Measurements from ENCODE around the gene VWA2.

DNA sequence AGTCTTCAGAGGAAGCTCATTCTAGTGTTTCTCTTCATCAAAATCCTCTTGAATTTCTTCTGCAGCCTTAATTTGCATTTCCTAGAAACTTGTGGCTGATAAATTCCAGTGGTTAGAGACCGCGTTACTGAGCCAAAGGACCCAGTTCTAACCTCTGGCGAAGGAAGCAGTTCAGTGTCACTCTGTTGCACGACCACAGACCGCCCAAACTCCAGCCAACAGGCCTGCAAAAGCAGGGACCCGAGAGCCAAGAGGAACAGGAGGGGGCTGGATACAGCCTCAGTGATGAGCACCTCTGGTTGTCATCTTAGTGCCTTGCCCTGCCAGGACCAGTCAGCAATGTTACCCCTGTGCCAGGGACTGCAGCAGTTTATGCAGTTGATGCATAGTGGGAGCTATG, 95.2 kb downstream of the VWA2 start:
- no peak for TF ChIP-seq POLR2A (IDR thresholded peaks at IDR 0.05)
- TF ChIP-seq, protein P1, sequence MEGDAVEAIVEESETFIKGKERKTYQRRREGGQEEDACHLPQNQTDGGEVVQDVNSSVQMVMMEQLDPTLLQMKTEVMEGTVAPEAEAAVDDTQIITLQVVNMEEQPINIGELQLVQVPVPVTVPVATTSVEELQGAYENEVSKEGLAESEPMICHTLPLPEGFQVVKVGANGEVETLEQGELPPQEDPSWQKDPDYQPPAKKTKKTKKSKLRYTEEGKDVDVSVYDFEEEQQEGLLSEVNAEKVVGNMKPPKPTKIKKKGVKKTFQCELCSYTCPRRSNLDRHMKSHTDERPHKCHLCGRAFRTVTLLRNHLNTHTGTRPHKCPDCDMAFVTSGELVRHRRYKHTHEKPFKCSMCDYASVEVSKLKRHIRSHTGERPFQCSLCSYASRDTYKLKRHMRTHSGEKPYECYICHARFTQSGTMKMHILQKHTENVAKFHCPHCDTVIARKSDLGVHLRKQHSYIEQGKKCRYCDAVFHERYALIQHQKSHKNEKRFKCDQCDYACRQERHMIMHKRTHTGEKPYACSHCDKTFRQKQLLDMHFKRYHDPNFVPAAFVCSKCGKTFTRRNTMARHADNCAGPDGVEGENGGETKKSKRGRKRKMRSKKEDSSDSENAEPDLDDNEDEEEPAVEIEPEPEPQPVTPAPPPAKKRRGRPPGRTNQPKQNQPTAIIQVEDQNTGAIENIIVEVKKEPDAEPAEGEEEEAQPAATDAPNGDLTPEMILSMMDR (IDR thresholded peaks at IDR 0.05): no peak
